ENCODE data around the gene CDC26. TPM values are rescaled to one million over a fixed set of nuclear protein-coding genes. Genes with fewer than 3 reads are reported as not detected.
"Not testable (repeated sequence)": the region's sequence is repeated elsewhere in the genome, so short reads cannot be mapped to it uniquely, and the experiment has no call there.

CDC26 gene
- total RNA-seq, 2 donors from 2014 or later: 40.3 to 47.7 TPM

- Mint-ChIP-seq H3K36me3 (no peaks in the 10 kb centered on the region), H3K9me3 (no peaks in the 10 kb centered on the region), H3K27ac (no peak overlapping the region)
- DNase-seq (ENCODE audit: low spot score in 2 of 2) (no peak), ATAC-seq (no peak)
Measured at GRCh38 chr9:113298924-113299770, 23.8 kb upstream of the CDC26 start.

GRCh38 chr9:113298311-113298710, 22.9 kb upstream of the CDC26 start:
- Mint-ChIP-seq H3K36me3 (no peaks in the 10 kb centered on the region), H3K9me3 (no peaks in the 10 kb centered on the region), H3K27ac (no peak overlapping the region)
- DNase-seq (ENCODE audit: low spot score in 2 of 2): no peak
- ATAC-seq: no peak

- H3K36me3 Mint-ChIP-seq: peaks cover 0 to 4% of the 10 kb centered on the region in 2 donors
- H3K27ac Mint-ChIP-seq: peak overlapping the region in 1 of 2 donors; percentile 6
- DNase-seq (ENCODE audit: low spot score in 2 of 2) (no peak), ATAC-seq (no peak)
- no peaks in the 10 kb centered on the region for H3K9me3 Mint-ChIP-seq
Measured at GRCh38 chr9:113296796-113297558, 21.6 kb upstream of the CDC26 start.

GRCh38 chr9:113296247-113296646, 20.9 kb upstream of the CDC26 start:
- H3K9me3 Mint-ChIP-seq; H3K36me3 Mint-ChIP-seq; H3K27ac Mint-ChIP-seq; DNase-seq (ENCODE audit: low spot score in 2 of 2); ATAC-seq: not testable (repeated sequence)

GRCh38 chr9:113293285-113293878, 18.0 kb upstream of the CDC26 start:
- peak overlapping the region in 1 of 2 donors; percentile 22 for H3K27ac Mint-ChIP-seq

GRCh38 chr9:113290052-113290607, 14.8 kb upstream of the CDC26 start:
- H3K27ac Mint-ChIP-seq: peak overlapping the region; percentile 26 to 36
- H3K9me3 Mint-ChIP-seq: no peaks in the 10 kb centered on the region
- peaks cover 18 to 22% of the 10 kb centered on the region in 2 donors for H3K36me3 Mint-ChIP-seq
- ATAC-seq (no peak), DNase-seq (ENCODE audit: low spot score in 2 of 2) (no peak)

More at GRCh38 chr9:113293285-113293878, 18.0 kb upstream of the CDC26 start:
- DNase-seq (ENCODE audit: low spot score in 2 of 2) (no peak), ATAC-seq (no peak)
- peaks cover under 1 to 18% of the 10 kb centered on the region in 2 donors for H3K36me3 Mint-ChIP-seq
- H3K9me3 Mint-ChIP-seq: no peaks in the 10 kb centered on the region

GRCh38 chr9:113289091-113289490, 13.7 kb upstream of the CDC26 start:
- DNase-seq (ENCODE audit: low spot score in 2 of 2) (no peak), ATAC-seq (no peak)
- Mint-ChIP-seq H3K27ac (no peak overlapping the region), H3K9me3 (no peaks in the 10 kb centered on the region), H3K36me3 (peaks cover 22 to 24% of the 10 kb centered on the region in 2 donors)

GRCh38 chr9:113281356-113281755, 6.0 kb upstream of the CDC26 start:
- no peak for ATAC-seq
- H3K27ac Mint-ChIP-seq: peak overlapping the region in 1 of 2 donors; percentile 42
- peaks cover 33 to 36% of the 10 kb centered on the region in 2 donors for H3K36me3 Mint-ChIP-seq

GRCh38 chr9:113278840-113279239, 3.5 kb upstream of the CDC26 start:
- Mint-ChIP-seq H3K27ac (peak overlapping the region in 1 of 2 donors; percentile 77), H3K36me3 (peaks cover 29 to 33% of the 10 kb centered on the region in 2 donors), H3K9me3 (no peaks in the 10 kb centered on the region)
- ATAC-seq (no peak), DNase-seq (ENCODE audit: low spot score in 2 of 2) (no peak)

More at GRCh38 chr9:113281356-113281755, 6.0 kb upstream of the CDC26 start:
- H3K9me3 Mint-ChIP-seq: no peaks in the 10 kb centered on the region
- DNase-seq (ENCODE audit: low spot score in 2 of 2): no peak

- ATAC-seq (peak; percentile 19 to 28), DNase-seq (ENCODE audit: low spot score in 2 of 2) (peak in 1 of 2 donors; percentile 55)
- Mint-ChIP-seq H3K36me3 (peaks cover 17 to 18% of the 10 kb centered on the region in 2 donors), H3K9me3 (no peaks in the 10 kb centered on the region), H3K27ac (no peak overlapping the region)
Measured at GRCh38 chr9:113274474-113275156, 757 bp downstream of the CDC26 start.

- H3K9me3 Mint-ChIP-seq: no peaks in the 10 kb centered on the region
- peak overlapping the region; percentile 61 to 81 for H3K27ac Mint-ChIP-seq
- DNase-seq (ENCODE audit: low spot score in 2 of 2): no peak
- peaks cover 18% of the 10 kb centered on the region in 2 donors for H3K36me3 Mint-ChIP-seq
- ATAC-seq: no peak
Measured at GRCh38 chr9:113269871-113270270, 5.5 kb downstream of the CDC26 start.

GRCh38 chr9:113269355-113269754, 6.0 kb downstream of the CDC26 start:
- H3K27ac Mint-ChIP-seq: peak overlapping the region; percentile 61 to 81
- no peaks in the 10 kb centered on the region for H3K9me3 Mint-ChIP-seq
- DNase-seq (ENCODE audit: low spot score in 2 of 2) (no peak), ATAC-seq (peak; percentile 92 to 96)
- H3K36me3 Mint-ChIP-seq: peaks cover 18% of the 10 kb centered on the region in 2 donors

- ATAC-seq (no peak), DNase-seq (ENCODE audit: low spot score in 2 of 2) (no peak)
- peak overlapping the region; percentile 52 to 84 for H3K27ac Mint-ChIP-seq
- no peaks in the 10 kb centered on the region for H3K9me3 Mint-ChIP-seq
- H3K36me3 Mint-ChIP-seq: peaks cover 14 to 18% of the 10 kb centered on the region in 2 donors
Measured at GRCh38 chr9:113267911-113268566, 7.3 kb downstream of the CDC26 start.

- DNase-seq (ENCODE audit: low spot score in 2 of 2): no peak
- Mint-ChIP-seq H3K36me3 (peaks cover 12 to 18% of the 10 kb centered on the region in 2 donors), H3K27ac (no peak overlapping the region), H3K9me3 (no peaks in the 10 kb centered on the region)
- ATAC-seq: no peak
Measured at GRCh38 chr9:113266174-113266573, 9.2 kb downstream of the CDC26 start.

- Mint-ChIP-seq H3K36me3 (peaks cover 0 to 19% of the 10 kb centered on the region in 2 donors), H3K9me3 (no peaks in the 10 kb centered on the region), H3K27ac (no peak overlapping the region)
- DNase-seq (ENCODE audit: low spot score in 2 of 2): no peak
- no peak for ATAC-seq
Measured at GRCh38 chr9:113261917-113262671, 13.3 kb downstream of the CDC26 start.

Data from activated naive CD4-positive, alpha-beta T cell treated with anti-CD3 and anti-CD28 coated beads, Interleukin-2, amount 50 U/mL, for 72 hours (primary cell).